MCF 10A (cell line): Measurements from ENCODE around the gene PACC1. TPM values are rescaled to one million over a fixed set of nuclear protein-coding genes. Genes with fewer than 3 reads are reported as not detected.

Source experiments
- BruUV-seq: library from RNA; stranded (reverse); fragments of 400-500 nt; replicated peaks from 2 replicates; lab custom pipeline; 2021; lab: Mats Ljungman, UMichigan
- CTCF ChIA-PET: fragments of 300-600 bp; sonication (Branson Sonifier 250); formaldehyde crosslinking; extraction: SDS; loops from one replicate; lab custom pipeline; 2021; ENCODE audit warnings: antibody characterized with exemption, inconsistent platforms; lab: Yijun Ruan, JAX
- POLR2A ChIA-PET: fragments of 300-600, 350-650 bp; sonication (Branson Sonifier 250); formaldehyde crosslinking; extraction: SDS; loops from one replicate; lab custom pipeline; 2020; ENCODE audit warnings: antibody characterized with exemption, inconsistent platforms; lab: Yijun Ruan, JAX
- DNase-seq: peaks from one replicate; pipeline ENCODE4 v3.0.0-alpha.2; 2018; ENCODE audit not compliant: unreplicated experiment
- H3K27ac Mint-ChIP-seq: one replicate; pipeline ENCODE4 v1.8.0; 2022; ENCODE audit warnings: mild to moderate bottlenecking, low read depth, mixed read lengths; ENCODE audit not compliant: unreplicated experiment
- H3K27me3 Mint-ChIP-seq: one replicate; pipeline ENCODE4 v1.8.0; 2022; ENCODE audit warnings: mixed read lengths; ENCODE audit not compliant: insufficient read depth, unreplicated experiment
- H3K36me3 Mint-ChIP-seq: one replicate; pipeline ENCODE4 v1.8.0; 2022; ENCODE audit warnings: mild to moderate bottlenecking, moderate library complexity, mixed read lengths; ENCODE audit not compliant: insufficient read depth, unreplicated experiment
- H3K4me1 Mint-ChIP-seq: one replicate; pipeline ENCODE4 v1.8.0; 2022; ENCODE audit warnings: mixed read lengths; ENCODE audit not compliant: insufficient read depth, unreplicated experiment
- H3K4me3 Mint-ChIP-seq: one replicate; pipeline ENCODE4 v1.8.0; 2022; ENCODE audit warnings: mild to moderate bottlenecking, moderate library complexity, mixed read lengths; ENCODE audit not compliant: unreplicated experiment
- H3K9me3 Mint-ChIP-seq: one replicate; pipeline ENCODE4 v1.8.0; 2022; ENCODE audit warnings: mixed read lengths; ENCODE audit not compliant: unreplicated experiment
- intact Hi-C: fragments of 100-400 bp; cut with micrococcal nuclease; formaldehyde crosslinking; loops from 2 replicates; pipeline ENCODE4 v1.14.1; 2022
- total RNA-seq: library from RNA; stranded (reverse); gene quantifications from 2 replicates; pipeline ENCODE4 v1.2.3, GENCODE V29; 2022
- TF ChIP-seq, protein P1 (sequence below): fragments of 200-600 bp; IDR thresholded peaks from one replicate; pipeline ENCODE4 v1.8.0; 2022; ENCODE audit warnings: antibody characterized with exemption, mild to moderate bottlenecking; ENCODE audit not compliant: unreplicated experiment

PACC1 gene
- total RNA-seq, 1 experiment from 2014 or later: 23.3 TPM

DNA sequence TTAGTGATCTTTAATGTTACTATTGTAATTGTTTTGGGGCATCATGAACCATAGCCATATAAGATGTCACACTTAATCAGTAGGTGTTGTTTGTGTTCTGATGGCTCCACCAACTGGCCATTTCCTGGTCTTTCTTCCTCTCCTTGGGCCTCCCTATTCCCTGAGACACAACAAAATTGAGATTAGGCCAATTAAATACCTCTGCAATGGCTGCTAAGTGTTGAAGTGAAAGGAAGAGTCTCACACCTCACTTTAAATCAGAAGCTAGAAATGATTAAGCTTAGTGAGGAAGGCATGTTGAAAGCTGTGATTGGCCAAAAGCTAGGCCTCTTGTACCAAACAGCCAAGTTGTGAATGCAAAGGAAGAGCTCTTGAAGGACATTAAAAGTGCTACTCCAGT, 98.8 kb downstream of the PACC1 start:
- CTCF ChIA-PET: interaction anchor here (0.5 to 3.3 kb wide), 40 partner anchors 9 to 635 kb away, joined by 3 to 82 read pairs (median 3); no protein-coding TSS in a partner anchor
- BruUV-seq: TSS peak; percentile 2
- DNase-seq: peak; percentile 72
- intact Hi-C loops: loop anchor here (1.0 to 2.0 kb wide), 2 partner anchors 246 to 253 kb away; no protein-coding TSS in a partner anchor
- peaks cover 14% of the 10 kb centered on the region for H3K4me1 Mint-ChIP-seq
- H3K27me3 Mint-ChIP-seq: no peaks in the 10 kb centered on the region
- POLR2A ChIA-PET: interaction anchor here (0.6 to 0.9 kb wide), 3 partner anchors 21 to 275 kb away, joined by 3 to 4 read pairs (median 3); no protein-coding TSS in a partner anchor
- H3K9me3 Mint-ChIP-seq: no peaks in the 10 kb centered on the region
- H3K4me3 Mint-ChIP-seq: no peak overlapping the region
- TF ChIP-seq, protein P1, sequence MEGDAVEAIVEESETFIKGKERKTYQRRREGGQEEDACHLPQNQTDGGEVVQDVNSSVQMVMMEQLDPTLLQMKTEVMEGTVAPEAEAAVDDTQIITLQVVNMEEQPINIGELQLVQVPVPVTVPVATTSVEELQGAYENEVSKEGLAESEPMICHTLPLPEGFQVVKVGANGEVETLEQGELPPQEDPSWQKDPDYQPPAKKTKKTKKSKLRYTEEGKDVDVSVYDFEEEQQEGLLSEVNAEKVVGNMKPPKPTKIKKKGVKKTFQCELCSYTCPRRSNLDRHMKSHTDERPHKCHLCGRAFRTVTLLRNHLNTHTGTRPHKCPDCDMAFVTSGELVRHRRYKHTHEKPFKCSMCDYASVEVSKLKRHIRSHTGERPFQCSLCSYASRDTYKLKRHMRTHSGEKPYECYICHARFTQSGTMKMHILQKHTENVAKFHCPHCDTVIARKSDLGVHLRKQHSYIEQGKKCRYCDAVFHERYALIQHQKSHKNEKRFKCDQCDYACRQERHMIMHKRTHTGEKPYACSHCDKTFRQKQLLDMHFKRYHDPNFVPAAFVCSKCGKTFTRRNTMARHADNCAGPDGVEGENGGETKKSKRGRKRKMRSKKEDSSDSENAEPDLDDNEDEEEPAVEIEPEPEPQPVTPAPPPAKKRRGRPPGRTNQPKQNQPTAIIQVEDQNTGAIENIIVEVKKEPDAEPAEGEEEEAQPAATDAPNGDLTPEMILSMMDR: peak; percentile 48
- no peaks in the 10 kb centered on the region for H3K36me3 Mint-ChIP-seq
- H3K27ac Mint-ChIP-seq: peak overlapping the region; percentile 60

DNA sequence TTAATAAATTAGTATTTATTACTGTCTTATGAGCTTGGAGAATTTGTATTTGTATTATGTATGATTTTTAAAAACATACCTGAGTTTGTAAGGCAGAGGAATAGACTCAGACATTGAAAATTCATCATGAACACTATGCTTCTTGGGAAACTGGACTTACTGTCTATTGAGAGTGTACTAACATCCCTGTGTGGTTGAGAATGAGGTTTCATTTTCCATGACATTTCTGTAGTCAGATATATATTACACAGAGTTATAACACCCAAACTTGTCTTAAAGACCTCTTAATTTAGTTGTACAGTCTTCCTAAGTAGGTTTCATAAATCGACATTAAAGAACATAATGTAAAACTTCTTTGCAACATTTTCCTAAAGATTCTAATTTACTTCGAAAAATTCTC, 99.5 kb downstream of the PACC1 start:
- Mint-ChIP-seq H3K9me3 (no peaks in the 10 kb centered on the region), H3K36me3 (no peaks in the 10 kb centered on the region), H3K27me3 (no peaks in the 10 kb centered on the region), H3K27ac (no peak overlapping the region), H3K4me3 (no peak overlapping the region), H3K4me1 (peaks cover 21% of the 10 kb centered on the region)
- intact Hi-C loops: no loop called here
- TF ChIP-seq, protein P1: no peak
- POLR2A ChIA-PET: no interaction called here
- CTCF ChIA-PET: interaction anchor here (0.6 to 7.1 kb wide), 11 partner anchors 13 to 791 kb away, joined by 3 to 177 read pairs (median 5); no protein-coding TSS in a partner anchor
- DNase-seq: no peak
- no TSS peak for BruUV-seq

Other genes with a start within 250 kb of the PACC1 start
- 37.5 and 38.6 TPM in 2 replicates for gene PPP2R5A, start 129.5 kb downstream of the PACC1 start, total RNA-seq
- gene NENF, start 18.0 kb upstream of the PACC1 start, total RNA-seq: 110 and 122 TPM in 2 replicates
- gene ATF3, start 193.9 kb upstream of the PACC1 start, total RNA-seq: 85.3 and 114 TPM in 2 replicates